NCI-H1417 (cell line): Measurements from ENCODE around the gene GAL3ST2.
"Not testable (repeated sequence)": the region's sequence is repeated elsewhere in the genome, so short reads cannot be mapped to it uniquely, and the experiment has no call there.

Experiments used
- DNase-seq, 3 experiments: peaks; one replicate each; lab custom pipeline; 2025; lab: John Stamatoyannopoulos, UW

The GAL3ST2 gene

DNA sequence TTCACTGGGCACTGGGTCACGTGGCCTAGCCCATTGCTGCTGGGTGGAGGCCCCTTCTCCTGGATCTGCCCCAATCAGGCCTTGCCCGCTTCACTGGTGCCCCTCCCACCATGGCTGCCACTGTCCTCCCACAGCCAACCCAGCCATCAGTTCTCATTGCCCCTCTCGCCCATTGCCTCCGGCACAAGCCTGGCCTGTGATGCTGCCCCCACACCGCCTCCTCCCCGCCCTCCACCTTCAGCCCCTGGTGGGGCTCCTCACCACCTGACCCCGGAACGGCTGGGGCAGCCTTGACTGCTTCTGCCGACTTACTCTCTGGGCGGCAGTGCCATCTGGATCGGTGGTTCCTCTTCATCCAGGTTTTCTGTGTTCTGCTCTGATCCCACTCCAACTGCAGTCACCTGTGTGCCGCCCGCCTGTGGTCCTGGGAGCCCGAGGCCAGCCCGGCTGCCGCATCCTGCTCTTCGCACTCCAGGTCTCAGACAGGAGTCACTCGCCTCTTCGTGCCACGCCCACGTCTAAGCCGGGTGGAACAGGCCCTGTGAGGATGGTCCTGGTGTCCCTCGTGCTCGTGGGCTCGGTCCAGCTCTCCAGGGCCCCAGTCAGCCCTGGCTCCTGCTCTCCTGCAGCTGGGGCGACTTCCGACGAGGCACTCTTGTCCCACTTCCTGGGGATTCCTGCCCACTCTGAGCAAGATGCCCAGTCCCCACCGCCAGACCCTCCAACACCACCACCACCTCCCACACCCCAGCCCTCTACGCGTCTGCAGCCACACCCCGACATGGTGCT lies 28.0 kb upstream of the GAL3ST2 start:
- no peak for DNase-seq

DNA sequence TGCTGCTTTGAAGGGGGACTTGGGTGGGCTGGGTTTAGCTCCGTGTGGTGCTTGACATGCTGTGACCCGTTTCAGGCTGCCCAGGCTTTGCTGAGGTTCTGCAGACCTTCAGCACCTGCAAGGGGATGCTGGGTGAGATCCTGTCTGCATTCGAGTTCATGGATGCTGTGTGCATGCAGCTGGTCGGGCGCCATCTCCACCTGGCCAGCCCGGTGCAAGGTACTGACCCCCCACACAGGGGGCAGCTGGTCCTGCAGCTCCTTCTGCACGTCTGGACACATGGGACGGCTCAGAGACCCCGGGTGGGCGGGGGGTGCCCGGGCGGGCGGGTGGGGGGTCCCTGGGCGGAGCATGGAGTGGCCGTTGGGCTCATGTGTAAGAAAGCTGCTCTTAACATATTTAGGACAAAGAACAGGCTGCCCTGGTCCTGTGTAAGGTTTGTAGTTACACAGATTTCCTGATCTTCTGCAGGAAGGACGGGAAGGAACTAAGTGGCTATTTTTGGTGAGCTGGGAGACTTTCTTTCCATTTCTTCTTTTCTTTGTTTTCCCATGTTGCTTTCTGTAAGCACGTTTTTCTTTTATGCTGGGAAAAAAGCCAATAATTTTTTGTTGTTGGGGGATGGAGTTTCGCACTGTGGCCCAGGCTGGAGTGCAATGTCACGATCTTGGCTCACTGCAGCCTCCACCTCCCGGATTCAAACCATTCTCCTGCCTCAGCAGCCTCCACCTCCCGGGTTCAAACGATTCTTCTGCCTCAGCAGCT lies 26.4 kb upstream of the GAL3ST2 start:
- no peak for DNase-seq

DNA sequence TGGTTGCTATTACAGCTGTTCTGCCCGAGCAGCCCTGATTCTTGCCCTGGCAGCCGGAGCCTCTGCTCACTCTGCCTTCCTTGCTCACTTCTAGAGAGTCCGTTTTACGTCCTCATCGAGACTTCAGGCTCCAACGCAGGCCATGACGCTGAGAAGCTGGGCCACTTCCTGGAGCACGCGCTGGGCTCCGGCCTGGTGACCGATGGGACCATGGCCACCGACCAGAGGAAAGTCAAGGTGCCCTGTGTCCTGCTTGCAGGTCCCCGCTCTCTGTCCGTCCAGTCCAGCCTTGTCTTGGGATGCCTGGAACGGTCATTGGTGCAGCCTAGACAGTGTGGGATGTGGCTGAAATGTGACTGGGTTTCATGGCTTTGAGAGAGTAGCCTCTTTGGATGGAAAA lies 25.5 kb upstream of the GAL3ST2 start:
- no peak for DNase-seq

DNA sequence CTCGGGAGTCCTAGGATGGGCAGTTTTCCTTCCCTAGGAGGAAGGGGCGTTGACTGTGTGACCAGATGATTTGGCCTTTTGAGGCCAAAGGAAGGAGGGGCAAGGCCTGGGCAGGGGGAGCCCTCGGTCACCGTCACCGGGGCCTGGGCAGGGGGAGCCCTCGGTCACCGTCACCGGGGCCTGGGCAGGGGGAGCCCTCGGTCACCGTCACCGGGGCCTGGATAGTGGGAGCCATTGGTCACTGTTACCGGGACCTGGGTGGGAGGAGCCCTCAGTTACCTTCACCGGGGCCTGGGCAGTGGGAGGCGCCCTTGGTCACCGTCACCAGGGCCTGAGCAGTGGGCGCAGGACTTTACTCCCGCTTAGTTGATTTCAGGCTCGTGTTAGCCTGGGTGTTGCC lies 24.8 kb upstream of the GAL3ST2 start:
- DNase-seq, result no peak

DNA sequence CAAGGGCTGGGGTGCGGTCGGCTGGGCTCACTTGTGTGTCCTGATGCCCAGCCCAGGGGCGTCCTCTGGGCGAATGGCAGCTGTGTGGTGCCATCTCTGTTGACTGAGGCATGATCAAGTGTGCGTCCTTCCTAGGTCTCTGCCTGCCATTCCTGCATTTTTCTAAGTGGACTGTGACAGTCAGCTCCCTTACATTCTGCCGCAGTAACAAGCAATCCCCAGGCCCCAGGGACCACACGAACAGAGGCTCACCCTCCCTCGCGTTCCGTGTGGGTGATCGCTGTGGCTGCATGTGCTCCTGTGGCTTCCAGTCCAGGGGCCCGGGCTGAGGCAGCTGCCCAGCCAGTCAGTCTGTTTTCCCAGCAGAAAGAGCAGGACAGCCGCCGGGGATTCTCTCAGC lies 24.4 kb upstream of the GAL3ST2 start:
- no peak for DNase-seq

DNA sequence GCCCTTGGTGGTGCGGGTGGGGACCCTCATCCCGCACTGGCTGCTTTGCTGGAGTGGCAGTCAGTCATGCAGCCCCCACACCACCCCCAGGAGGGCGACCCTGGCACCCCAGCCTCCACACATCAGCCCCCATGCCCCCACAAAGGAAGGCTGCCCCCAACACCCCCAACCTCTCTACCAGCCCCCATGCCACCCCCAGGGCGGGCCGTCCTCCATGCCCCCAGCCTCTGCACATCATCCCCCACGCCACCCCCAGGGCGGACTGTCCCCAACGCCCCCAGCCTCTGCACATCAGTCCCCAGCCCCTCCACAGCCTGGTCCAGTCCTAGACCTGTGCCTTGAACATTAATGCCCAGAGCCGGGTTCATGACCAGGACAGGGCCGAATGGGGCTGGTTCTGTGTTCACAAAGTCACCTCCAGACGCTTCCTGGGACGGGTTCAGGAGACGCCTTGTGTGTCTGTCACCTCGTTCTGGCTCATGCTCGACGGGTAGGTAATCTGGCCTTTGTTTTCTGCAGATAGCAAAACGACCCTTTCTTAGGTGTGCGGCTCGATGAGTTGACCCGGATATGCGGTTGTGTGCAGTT lies 23.8 kb upstream of the GAL3ST2 start:
- no peak for DNase-seq

DNA sequence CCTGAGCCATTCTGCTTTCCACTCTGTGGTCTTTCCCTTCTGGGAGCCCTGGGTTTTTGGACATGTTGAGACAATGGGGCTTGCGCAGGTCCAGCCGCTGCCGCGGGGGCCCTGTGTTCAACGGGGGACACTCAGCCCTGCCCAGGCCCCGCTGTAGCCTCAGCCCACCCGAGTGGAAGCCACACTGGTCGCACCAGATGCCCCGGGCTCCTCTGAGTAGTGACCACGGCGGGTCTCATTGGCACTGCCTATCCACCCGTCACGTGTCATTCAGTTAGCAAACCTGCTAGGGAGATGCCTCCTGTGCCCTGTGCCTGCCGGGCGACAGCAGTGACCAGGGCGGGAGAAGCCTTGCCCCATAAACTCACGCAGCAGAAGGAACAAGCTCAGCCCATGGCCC lies 23.1 kb upstream of the GAL3ST2 start:
- no peak for DNase-seq

DNA sequence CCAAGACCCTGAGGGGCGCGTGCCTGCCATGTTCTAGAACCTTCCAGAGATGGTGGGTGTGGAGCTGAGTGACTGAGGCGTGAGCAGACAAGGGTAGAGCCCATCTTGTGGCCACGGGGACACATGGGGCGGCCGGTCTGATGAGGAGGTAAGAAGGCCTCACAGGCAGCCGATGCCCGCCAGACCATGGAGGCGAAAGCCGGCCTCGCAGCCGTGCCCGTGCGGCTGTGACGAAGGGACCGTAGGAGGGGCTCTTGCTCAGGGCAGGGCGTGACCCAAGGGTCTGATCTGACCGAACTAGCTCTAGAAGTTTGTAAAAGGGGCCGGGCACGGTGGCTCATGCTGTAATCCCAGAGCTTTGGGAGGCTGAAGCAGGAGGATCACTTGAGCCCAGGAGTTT lies 22.6 kb upstream of the GAL3ST2 start:
- no peak for DNase-seq

DNA sequence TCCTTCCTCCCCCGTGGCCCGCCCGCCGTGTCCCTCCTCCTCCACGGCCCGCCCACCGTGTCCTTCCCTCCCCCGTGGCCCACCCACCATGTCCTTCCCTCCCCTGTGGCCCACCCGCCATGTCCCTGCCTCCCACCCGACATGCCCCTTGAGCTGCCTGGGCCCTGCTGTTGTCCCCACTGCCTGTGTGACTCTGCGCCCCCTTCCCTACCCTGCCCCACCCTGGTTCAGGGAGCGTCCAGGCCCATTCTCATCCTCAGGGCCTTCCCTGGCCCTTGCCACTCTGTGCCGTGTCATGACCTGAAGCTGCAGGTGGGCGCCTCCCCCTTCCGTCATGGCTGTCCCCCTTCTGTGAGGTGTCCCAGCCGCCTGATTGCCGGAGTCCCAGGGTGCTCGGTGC lies 21.5 kb upstream of the GAL3ST2 start:
- DNase-seq, result no peak

DNA sequence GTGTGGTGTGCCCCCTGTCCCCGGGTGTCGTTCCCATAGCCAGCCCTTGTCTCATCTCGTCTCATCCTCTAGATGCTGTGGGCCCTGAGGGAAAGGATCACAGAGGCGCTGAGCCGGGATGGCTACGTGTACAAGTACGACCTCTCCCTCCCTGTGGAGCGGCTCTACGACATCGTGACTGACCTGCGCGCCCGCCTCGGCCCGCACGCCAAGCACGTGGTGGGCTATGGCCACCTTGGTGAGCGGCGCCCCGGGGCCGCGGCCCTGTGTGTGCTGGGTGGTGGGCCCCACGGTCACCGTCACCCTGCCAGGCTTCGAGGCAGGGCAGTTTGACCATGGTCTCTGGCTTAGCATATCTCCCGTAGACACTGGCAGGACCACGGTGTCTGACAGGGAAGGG lies 20.8 kb upstream of the GAL3ST2 start:
- DNase-seq, result no peak

DNA sequence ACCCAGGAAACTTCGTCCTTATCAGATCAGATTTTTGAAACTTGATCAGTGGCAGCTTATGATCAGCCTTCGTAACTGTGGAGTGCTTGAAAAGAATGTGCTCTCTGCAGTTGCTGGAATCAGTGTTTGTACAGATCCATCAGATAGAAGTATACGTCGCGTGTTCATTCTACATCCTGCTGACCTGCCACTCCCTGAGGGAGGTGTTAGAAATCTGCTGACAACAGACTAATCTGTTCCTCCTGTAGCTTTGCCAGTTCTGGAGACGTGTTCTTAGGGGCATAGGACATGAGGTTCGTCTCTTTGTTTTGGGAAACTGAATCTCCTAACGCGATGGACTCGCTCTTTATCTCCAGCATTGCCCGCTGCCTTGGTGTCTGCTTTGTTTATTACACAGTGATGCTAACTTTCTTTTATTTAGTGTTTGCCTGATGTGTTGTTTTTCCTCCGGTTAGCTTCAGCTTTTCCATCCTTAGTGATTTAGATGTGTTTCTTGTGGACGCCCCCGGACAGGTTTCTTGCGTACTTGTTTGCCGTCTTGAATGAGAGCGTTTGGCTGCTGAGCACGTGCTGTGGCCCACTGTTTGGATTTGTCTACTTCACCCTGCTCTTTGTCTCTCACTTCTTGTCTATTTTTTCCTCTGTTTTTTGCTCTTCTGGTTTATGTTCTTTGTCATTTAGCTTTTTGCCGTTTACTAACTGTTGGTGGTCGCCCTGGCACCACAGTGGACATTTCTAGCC lies 17.4 kb upstream of the GAL3ST2 start:
- DNase-seq, result no peak

DNA sequence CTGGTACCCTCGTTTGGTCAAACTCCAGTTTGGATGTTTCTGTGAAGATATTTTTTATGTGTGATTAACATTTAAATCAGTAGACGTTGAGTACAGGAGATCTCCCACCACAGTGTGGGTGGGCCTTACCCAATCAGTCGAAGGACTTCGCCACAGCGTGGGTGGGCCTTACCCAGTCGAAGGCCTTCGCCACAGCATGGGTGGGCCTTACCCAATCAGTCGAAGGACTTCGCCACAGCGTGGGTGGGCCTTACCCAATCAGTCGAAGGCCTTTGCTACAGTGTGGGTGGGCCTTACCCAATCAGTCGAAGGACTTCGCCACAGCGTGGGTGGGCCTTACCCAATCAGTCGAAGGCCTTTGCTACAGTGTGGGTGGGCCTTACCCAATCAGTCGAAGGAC lies 16.7 kb upstream of the GAL3ST2 start:
- DNase-seq, result not testable (repeated sequence)

DNA sequence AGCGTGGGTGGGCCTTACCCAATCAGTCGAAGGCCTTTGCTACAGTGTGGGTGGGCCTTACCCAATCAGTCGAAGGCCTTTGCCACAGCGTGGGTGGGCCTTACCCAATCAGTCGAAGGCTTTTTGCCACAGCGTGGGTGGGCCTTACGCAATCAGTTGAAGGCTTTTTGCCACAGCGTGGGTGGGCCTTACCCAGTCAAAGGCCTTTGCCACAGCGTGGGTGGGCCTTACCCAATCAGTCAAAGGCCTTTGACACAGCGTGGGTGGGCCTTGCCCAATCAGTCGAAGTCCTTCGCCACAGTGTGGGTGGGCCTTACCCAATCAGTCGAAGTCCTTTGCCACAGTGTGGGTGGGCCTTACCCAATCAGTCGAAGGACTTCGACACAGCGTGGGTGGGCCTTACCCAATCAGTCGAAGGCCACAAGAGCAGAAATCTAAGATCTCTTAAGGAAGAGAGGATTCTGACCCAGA lies 16.3 kb upstream of the GAL3ST2 start:
- no peak for DNase-seq

DNA sequence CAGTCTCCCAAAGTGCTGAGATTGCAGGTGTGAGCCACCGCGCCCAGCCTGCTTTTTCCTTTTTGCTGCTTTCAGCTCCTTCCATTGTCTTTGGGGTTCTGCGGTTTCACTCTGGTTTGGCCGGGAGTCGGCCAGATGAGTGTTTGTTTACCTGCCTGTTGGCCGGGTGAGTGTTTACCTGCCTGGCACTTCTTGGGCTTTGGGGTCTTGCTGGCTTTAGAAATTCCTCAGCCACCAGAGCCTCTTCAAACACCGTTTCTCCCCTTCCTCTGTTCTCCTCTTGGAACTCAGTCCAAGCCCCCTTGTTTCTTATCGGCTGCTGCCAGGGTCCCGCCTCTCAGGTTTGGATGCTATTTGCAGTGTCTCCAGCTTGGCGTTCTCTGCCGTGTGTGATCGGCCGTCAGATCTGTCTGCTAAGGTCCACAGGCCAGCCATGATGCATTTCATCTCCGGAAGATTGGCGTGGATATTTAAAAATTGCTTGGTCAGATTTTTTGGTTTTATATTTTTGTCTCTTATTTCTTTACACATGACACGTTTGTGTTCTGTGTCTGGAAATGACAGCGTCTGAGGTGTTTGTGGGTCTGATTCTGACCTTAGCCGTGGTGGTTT lies 14.2 kb upstream of the GAL3ST2 start:
- no peak for DNase-seq

DNA sequence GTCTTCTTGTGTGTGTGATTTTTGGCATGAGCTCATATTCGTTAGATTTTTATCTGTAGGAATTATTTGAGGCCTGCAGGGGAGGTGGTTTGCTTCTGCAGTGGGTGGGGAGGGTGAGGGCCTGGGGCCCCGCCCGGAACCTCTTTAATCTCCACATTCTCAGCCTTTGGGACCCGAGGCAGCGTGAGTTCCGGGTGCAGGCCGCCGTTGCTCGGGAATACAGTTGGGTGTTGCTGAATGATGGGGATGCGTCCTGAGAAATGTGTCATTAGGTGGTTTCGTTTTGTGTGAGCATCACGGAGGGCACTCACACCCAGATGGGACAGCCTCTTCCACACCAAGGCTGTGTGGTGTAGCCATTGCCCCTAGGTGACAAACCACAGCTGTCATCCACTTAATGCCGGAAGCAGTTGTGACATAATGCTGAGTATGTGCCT lies 13.7 kb upstream of the GAL3ST2 start:
- DNase-seq, result no peak

DNA sequence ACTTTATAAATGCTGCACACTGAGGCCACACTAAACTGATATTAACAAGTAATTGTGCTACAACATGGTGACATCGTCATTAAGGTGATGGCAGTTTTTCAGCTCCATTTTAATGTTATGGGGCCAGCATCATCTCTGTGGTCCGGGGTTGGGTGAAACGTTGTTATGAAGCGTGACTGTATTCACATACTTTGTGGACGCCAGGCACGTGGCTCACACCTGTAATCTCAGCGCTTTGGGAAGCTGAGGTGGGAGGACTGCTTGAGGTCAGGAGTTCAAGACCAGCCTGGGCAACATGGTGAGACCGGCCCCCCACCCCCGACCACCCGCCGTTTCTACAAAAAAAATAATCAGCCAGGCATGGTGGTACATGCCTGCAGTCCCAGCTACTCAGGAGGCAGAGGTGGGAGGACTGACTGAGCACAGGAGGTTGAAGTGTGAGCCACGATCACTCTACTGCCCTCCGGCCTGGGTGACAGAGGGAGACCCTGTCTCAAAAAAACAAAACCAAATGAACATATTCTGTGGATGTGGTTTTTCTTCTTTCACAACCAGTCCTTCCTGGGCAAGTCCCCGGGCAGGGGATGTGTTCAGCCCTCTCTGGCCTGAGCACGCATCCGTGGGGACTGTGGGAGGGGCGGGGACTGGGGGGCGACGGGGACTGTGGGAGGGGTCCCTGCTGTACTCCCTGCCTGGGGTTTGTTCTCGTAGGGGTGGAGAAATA lies 12.9 kb upstream of the GAL3ST2 start:
- DNase-seq, result no peak

DNA sequence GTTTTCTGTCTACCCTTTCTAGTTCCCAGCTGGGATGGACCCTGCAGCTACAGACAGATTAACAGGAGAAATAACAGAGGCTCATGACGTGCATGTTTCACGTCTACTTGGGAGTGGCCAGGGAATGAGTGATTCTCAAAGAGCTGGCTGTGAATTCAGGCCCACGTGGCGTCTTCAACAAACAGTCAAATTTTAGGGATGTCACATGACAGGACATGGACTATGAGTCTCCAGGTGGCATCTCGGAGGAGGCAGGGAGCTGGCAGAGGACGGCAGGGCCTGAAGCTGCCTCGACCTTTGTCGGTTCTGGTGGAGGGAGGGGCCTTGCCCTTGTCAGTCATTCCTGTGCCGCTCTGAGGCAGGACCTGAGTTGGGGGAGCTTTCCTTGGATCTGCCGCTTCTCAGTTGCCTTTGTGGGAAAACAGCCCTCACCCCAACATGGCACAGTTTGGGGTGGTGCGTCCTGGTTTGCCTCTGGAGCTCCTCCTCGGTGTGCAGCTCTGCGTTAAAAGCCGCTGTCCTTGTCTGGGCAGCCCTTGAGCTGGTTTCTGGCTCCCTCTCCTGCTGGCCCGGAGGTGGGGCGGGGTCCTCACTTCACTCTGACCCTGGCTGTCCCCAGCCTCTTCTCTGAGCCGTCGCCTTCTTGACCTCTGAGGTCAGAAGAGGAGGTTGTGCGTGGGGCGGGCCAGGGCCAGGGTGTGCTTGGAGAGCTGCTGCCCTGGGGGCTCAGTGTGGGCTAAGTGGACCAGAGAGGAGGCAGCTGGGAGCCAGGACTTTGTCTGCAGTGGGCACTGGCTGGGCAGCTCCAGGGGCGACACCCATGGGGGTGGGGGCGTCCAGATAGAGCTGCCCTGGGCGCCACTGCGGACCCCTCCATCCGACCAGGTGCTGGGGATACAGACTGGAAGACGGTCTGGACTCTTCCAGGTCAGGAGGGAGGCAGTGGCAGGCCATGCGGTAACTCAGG lies 12.1 kb upstream of the GAL3ST2 start:
- no peak for DNase-seq

DNA sequence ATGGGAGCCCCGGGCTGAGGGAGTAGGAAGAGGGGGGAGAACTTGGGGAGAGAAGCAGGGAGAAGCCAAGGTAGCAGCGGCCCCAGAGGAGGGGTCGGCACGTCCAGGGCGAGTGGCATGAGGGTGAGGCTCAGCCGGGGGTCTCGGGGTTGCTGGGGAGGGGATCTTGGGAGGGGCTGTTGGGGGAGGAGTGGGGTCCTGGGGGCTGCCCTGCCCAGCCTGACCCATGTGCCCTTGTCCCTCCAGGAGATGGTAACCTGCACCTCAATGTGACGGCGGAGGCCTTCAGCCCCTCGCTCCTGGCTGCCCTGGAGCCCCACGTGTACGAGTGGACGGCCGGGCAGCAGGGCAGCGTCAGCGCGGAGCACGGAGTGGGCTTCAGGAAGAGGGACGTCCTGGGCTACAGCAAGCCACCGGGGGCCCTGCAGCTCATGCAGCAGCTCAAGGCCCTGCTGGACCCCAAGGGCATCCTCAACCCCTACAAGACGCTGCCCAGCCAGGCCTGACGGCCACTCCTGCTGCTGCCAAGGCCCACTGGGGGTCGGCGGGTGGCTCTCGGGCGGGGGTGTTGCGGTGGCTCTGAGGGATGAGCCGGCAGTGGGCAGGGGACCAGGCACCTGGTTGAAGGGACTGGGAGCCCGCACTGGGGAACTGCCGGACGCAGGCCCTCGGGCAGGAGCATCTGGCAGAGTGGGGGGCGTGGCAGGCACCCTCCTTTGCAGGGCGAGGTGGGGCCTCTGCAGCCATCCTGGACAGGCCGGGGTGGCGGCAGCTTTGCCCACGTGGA lies 9.0 kb upstream of the GAL3ST2 start:
- DNase-seq, result no peak

DNA sequence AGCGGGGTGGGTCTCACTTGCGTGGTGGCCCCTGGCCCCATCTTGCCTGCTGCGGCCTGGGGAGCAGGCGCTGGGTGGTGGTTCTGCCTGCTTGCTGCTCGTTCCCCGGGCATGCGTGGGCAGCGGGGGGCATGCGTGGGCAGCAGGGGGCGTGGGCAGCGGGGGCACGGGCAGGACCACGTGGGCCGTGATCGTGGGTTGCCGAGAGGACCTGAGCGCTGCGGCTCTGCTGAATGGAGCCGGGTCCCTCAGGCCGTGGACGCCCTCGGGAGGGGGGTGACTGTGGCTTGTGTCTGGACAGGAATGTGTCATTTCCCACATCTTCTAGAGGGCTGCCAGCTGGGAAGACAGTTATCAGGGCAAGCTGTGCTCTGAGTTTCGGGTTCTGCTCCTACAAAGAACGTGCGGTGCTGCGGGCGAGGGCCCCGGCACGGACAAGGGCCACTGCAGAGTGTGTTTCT lies 8.3 kb upstream of the GAL3ST2 start:
- no peak for DNase-seq
